HG02763 (cell line): Measurements from ENCODE around the gene SP2.

Experiments used
- ATAC-seq: cut with Tn5 transposase; IDR thresholded peaks from one replicate; pipeline ENCODE4 v1.9.1; 2021; ENCODE audit warnings: mild to moderate bottlenecking, moderate library complexity; ENCODE audit not compliant: unreplicated experiment

The SP2 gene

GRCh38 chr17:47969930-47970724 is 74.1 kb downstream of the SP2 start:
- ATAC-seq, result no peak

- ATAC-seq, result peak; percentile 96
These were observed 74.9 kb downstream of the SP2 start, which contains the start of gene CDK5RAP3 for GRCh38 chr17:47970725-47971499. Gene CDK5RAP3 (plus strand): TSS chr17:47971113. CDS start chr17:47971147, 34 bp downstream.

GRCh38 chr17:47973541-47973940 is 77.5 kb downstream of the SP2 start:
- ATAC-seq, result no peak

GRCh38 chr17:47975189-47975822 is 79.3 kb downstream of the SP2 start:
- ATAC-seq, result no peak

- ATAC-seq, result no peak
These were observed 79.8 kb downstream of the SP2 start for GRCh38 chr17:47975823-47976205.

GRCh38 chr17:47978324-47978723 is 82.3 kb downstream of the SP2 start:
- ATAC-seq, result no peak
